Measurements from ENCODE around the gene FJX1. TPM values are rescaled to one million over a fixed set of nuclear protein-coding genes. Genes with fewer than 3 reads are reported as not detected.
A peak's percentile ranks its signal among the peaks of the same experiment; 100 is the strongest.

The FJX1 gene
- total and polyA plus RNA-seq, 5 donors from 2014 or later, result not detected

DNA sequence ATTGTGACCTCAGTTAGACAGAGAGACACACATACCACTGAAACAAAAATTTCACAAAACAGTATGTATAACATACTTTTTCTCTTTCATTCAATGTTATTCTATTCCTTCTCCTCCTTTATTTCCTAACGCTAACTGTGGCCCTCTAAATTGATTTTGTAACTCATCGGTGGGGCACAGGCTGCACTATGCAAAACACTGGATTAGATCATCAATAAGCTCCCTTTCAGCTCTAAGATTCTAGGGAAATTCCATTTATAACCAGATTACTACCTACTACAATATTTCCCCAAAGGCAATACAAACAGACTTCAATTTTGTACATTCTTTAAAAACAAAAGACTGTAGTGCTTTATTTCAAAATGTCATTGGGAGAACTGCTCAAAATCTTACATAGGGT lies 6.1 kb downstream of the FJX1 start:
- Mint-ChIP-seq H3K27ac (no peak overlapping the region), H3K4me1 (peaks cover 0 to 7% (median 0%) of the 10 kb centered on the region in 4 donors)

GRCh38 chr11:35624781-35625180 lies 6.5 kb downstream of the FJX1 start:
- no peak overlapping the region for H3K27ac Mint-ChIP-seq
- H3K4me1 ChIP-seq (ENCODE audit: control insufficient read depth, insufficient read depth, low read length, poor library complexity, severe bottlenecking), result peaks cover 4% of the 10 kb centered on the region
- H3K27me3 ChIP-seq (ENCODE audit: control insufficient read depth, insufficient read depth, low read length), result peaks cover 41% of the 10 kb centered on the region
- H3K4me3 Mint-ChIP-seq, result no peak overlapping the region
- ATAC-seq (ENCODE audit: low read depth in 2 of 2), result no peak
- H3K4me1 Mint-ChIP-seq, result peaks cover 0 to 6% (median 0%) of the 10 kb centered on the region in 4 donors
- H3K27ac ChIP-seq (ENCODE audit: insufficient read depth, low read length, poor library complexity, severe bottlenecking), result no peak overlapping the region
- H3K36me3 ChIP-seq (ENCODE audit: control insufficient read depth, insufficient read depth, low read length), result no peaks in the 10 kb centered on the region
- no peaks in the 10 kb centered on the region for H3K9me3 Mint-ChIP-seq
- H3K4me3 ChIP-seq (ENCODE audit: low read depth, low read length), result no peak overlapping the region
- DNase-seq, result no peak
- no peaks in the 10 kb centered on the region for H3K36me3 Mint-ChIP-seq
- H3K27me3 Mint-ChIP-seq, result peaks cover 54% of the 10 kb centered on the region
- no peaks in the 10 kb centered on the region for H3K9me3 ChIP-seq (ENCODE audit: control insufficient read depth in 2 of 2, low read length in 2 of 2)

More for the DNA sequence above, 6.1 kb downstream of the FJX1 start:
- peak overlapping the region in 1 of 4 donors; percentile 40 for H3K4me3 Mint-ChIP-seq
- Histone ChIP-seq H3K27me3 (ENCODE audit: control insufficient read depth, insufficient read depth, low read length) (peaks cover 37% of the 10 kb centered on the region), H3K27ac (ENCODE audit: insufficient read depth, low read length, poor library complexity, severe bottlenecking) (no peak overlapping the region), H3K4me3 (ENCODE audit: low read depth, low read length) (no peak overlapping the region), H3K36me3 (ENCODE audit: control insufficient read depth, insufficient read depth, low read length) (no peaks in the 10 kb centered on the region), H3K9me3 (ENCODE audit: control insufficient read depth in 2 of 2, low read length in 2 of 2) (no peaks in the 10 kb centered on the region), H3K4me1 (ENCODE audit: control insufficient read depth, insufficient read depth, low read length, poor library complexity, severe bottlenecking) (peaks cover 8% of the 10 kb centered on the region)
- H3K27me3 Mint-ChIP-seq, result peaks cover 49% of the 10 kb centered on the region
- H3K9me3 Mint-ChIP-seq, result no peaks in the 10 kb centered on the region
- ATAC-seq (ENCODE audit: low read depth in 2 of 2), result no peak
- no peak for DNase-seq
- H3K36me3 Mint-ChIP-seq, result no peaks in the 10 kb centered on the region

DNA sequence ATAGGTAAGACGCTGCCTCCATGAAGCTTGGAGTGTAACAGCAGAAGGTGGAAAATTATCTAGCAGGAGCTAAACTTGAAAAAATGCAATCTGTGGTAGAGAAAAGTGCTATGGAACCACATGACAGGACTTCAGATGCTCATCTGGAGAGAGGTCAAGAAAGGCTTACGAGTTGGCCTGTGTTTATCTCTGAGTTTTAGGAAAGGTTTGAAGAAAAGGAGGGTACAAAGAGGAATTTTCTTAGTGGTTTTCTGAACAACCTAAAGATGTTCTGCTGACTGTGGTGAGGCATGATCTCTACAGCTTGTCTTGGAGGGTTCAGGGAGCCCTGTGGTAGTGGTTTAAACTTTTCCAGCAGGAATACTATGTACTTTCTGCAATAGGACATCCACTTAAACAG lies 8.2 kb downstream of the FJX1 start:
- Mint-ChIP-seq H3K36me3 (no peaks in the 10 kb centered on the region), H3K4me3 (no peak overlapping the region)
- DNase-seq, result no peak

DNA sequence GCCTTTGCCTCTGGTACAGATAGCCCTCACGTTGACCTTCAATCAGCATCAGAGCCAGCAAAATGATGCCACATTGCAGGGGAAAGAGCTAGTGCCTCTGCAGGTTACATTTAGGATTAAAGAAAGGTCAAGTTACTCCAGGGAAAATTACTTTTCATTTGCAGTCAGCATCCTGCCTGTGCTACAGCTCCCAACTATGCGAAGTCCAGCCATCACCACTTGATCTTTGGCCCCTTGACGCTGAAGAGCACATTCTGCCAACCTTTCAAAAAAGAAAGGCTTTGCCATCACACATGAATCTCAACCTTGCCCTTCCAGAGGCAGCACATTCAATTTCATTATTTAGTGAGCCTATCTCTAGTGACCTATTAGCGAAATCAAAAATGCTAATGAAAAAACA lies 11.3 kb downstream of the FJX1 start:
- DNase-seq (no peak), ATAC-seq (ENCODE audit: low read depth in 2 of 2) (no peak)
- no peak overlapping the region for H3K27ac ChIP-seq (ENCODE audit: insufficient read depth, low read length, poor library complexity, severe bottlenecking)
- peaks cover 30% of the 10 kb centered on the region for H3K27me3 ChIP-seq (ENCODE audit: control insufficient read depth, insufficient read depth, low read length)
- no peak overlapping the region for H3K4me3 ChIP-seq (ENCODE audit: low read depth, low read length)
- Mint-ChIP-seq H3K9me3 (no peaks in the 10 kb centered on the region), H3K27me3 (peaks cover 42% of the 10 kb centered on the region), H3K36me3 (no peaks in the 10 kb centered on the region), H3K4me3 (no peak overlapping the region), H3K4me1 (no peaks in the 10 kb centered on the region), H3K27ac (no peak overlapping the region)
- H3K4me1 ChIP-seq (ENCODE audit: control insufficient read depth, insufficient read depth, low read length, poor library complexity, severe bottlenecking), result no peaks in the 10 kb centered on the region
- no peaks in the 10 kb centered on the region for H3K9me3 ChIP-seq (ENCODE audit: control insufficient read depth in 2 of 2, low read length in 2 of 2)
- H3K36me3 ChIP-seq (ENCODE audit: control insufficient read depth, insufficient read depth, low read length), result no peaks in the 10 kb centered on the region

More for the DNA sequence above, 8.2 kb downstream of the FJX1 start:
- Histone ChIP-seq H3K27ac (ENCODE audit: insufficient read depth, low read length, poor library complexity, severe bottlenecking) (no peak overlapping the region), H3K36me3 (ENCODE audit: control insufficient read depth, insufficient read depth, low read length) (no peaks in the 10 kb centered on the region), H3K4me3 (ENCODE audit: low read depth, low read length) (no peak overlapping the region), H3K27me3 (ENCODE audit: control insufficient read depth, insufficient read depth, low read length) (peaks cover 41% of the 10 kb centered on the region), H3K9me3 (ENCODE audit: control insufficient read depth in 2 of 2, low read length in 2 of 2) (no peaks in the 10 kb centered on the region), H3K4me1 (ENCODE audit: control insufficient read depth, insufficient read depth, low read length, poor library complexity, severe bottlenecking) (no peaks in the 10 kb centered on the region)
- Mint-ChIP-seq H3K9me3 (no peaks in the 10 kb centered on the region), H3K4me1 (no peaks in the 10 kb centered on the region), H3K27ac (no peak overlapping the region), H3K27me3 (peaks cover 45% of the 10 kb centered on the region)
- ATAC-seq (ENCODE audit: low read depth in 2 of 2), result no peak

- H3K27ac ChIP-seq (ENCODE audit: insufficient read depth, low read length, poor library complexity, severe bottlenecking), result no peak overlapping the region
- no peaks in the 10 kb centered on the region for H3K36me3 ChIP-seq (ENCODE audit: control insufficient read depth, insufficient read depth, low read length)
- no peaks in the 10 kb centered on the region for H3K9me3 Mint-ChIP-seq
- no peaks in the 10 kb centered on the region for H3K4me1 ChIP-seq (ENCODE audit: control insufficient read depth, insufficient read depth, low read length, poor library complexity, severe bottlenecking)
- DNase-seq (no peak), ATAC-seq (ENCODE audit: low read depth in 2 of 2) (no peak)
- no peaks in the 10 kb centered on the region for H3K4me1 Mint-ChIP-seq
- H3K4me3 ChIP-seq (ENCODE audit: low read depth, low read length), result no peak overlapping the region
- H3K4me3 Mint-ChIP-seq, result no peak overlapping the region
- no peak overlapping the region for H3K27ac Mint-ChIP-seq
- H3K9me3 ChIP-seq (ENCODE audit: control insufficient read depth in 2 of 2, low read length in 2 of 2), result no peaks in the 10 kb centered on the region
- H3K36me3 Mint-ChIP-seq, result no peaks in the 10 kb centered on the region
- peaks cover 30% of the 10 kb centered on the region for H3K27me3 ChIP-seq (ENCODE audit: control insufficient read depth, insufficient read depth, low read length)
- H3K27me3 Mint-ChIP-seq, result peaks cover 39% of the 10 kb centered on the region
Measured at GRCh38 chr11:35629914-35630313, 11.7 kb downstream of the FJX1 start.

GRCh38 chr11:35631891-35632290 lies 13.6 kb downstream of the FJX1 start:
- no peaks in the 10 kb centered on the region for H3K36me3 ChIP-seq (ENCODE audit: control insufficient read depth, insufficient read depth, low read length)
- H3K27ac ChIP-seq (ENCODE audit: insufficient read depth, low read length, poor library complexity, severe bottlenecking), result no peak overlapping the region
- DNase-seq (no peak), ATAC-seq (ENCODE audit: low read depth in 2 of 2) (no peak)
- Mint-ChIP-seq H3K4me3 (no peak overlapping the region), H3K9me3 (peaks cover 0 to 1% (median 0%) of the 10 kb centered on the region in 7 donors), H3K27me3 (peaks cover 38% of the 10 kb centered on the region), H3K4me1 (no peaks in the 10 kb centered on the region), H3K27ac (no peak overlapping the region), H3K36me3 (no peaks in the 10 kb centered on the region)
- H3K4me3 ChIP-seq (ENCODE audit: low read depth, low read length), result no peak overlapping the region
- H3K27me3 ChIP-seq (ENCODE audit: control insufficient read depth, insufficient read depth, low read length), result peaks cover 34% of the 10 kb centered on the region
- H3K9me3 ChIP-seq (ENCODE audit: control insufficient read depth in 2 of 2, low read length in 2 of 2), result no peaks in the 10 kb centered on the region
- H3K4me1 ChIP-seq (ENCODE audit: control insufficient read depth, insufficient read depth, low read length, poor library complexity, severe bottlenecking), result no peaks in the 10 kb centered on the region

- no peak for ATAC-seq (ENCODE audit: low read depth in 2 of 2)
- Histone ChIP-seq H3K27me3 (ENCODE audit: control insufficient read depth, insufficient read depth, low read length) (peaks cover 34% of the 10 kb centered on the region), H3K4me1 (ENCODE audit: control insufficient read depth, insufficient read depth, low read length, poor library complexity, severe bottlenecking) (no peaks in the 10 kb centered on the region), H3K36me3 (ENCODE audit: control insufficient read depth, insufficient read depth, low read length) (no peaks in the 10 kb centered on the region), H3K4me3 (ENCODE audit: low read depth, low read length) (no peak overlapping the region), H3K9me3 (ENCODE audit: control insufficient read depth in 2 of 2, low read length in 2 of 2) (no peaks in the 10 kb centered on the region), H3K27ac (ENCODE audit: insufficient read depth, low read length, poor library complexity, severe bottlenecking) (no peak overlapping the region)
- H3K4me1 Mint-ChIP-seq, result no peaks in the 10 kb centered on the region
- H3K4me3 Mint-ChIP-seq, result no peak overlapping the region
- H3K36me3 Mint-ChIP-seq, result no peaks in the 10 kb centered on the region
- H3K27me3 Mint-ChIP-seq, result peaks cover 41% of the 10 kb centered on the region
- no peak overlapping the region for H3K27ac Mint-ChIP-seq
- peaks cover 0 to 1% (median 0%) of the 10 kb centered on the region in 7 donors for H3K9me3 Mint-ChIP-seq
- no peak for DNase-seq
Measured at GRCh38 chr11:35632301-35632700, 14.0 kb downstream of the FJX1 start.

GRCh38 chr11:35633827-35634423 lies 15.7 kb downstream of the FJX1 start:
- H3K4me3 ChIP-seq (ENCODE audit: low read depth, low read length), result no peak overlapping the region
- peaks cover 0 to 4% (median 0%) of the 10 kb centered on the region in 7 donors for H3K9me3 Mint-ChIP-seq
- DNase-seq (no peak), ATAC-seq (ENCODE audit: low read depth in 2 of 2) (no peak)
- peaks cover 36% of the 10 kb centered on the region for H3K27me3 ChIP-seq (ENCODE audit: control insufficient read depth, insufficient read depth, low read length)
- H3K27ac Mint-ChIP-seq, result no peak overlapping the region
- H3K4me1 ChIP-seq (ENCODE audit: control insufficient read depth, insufficient read depth, low read length, poor library complexity, severe bottlenecking), result no peaks in the 10 kb centered on the region
- no peaks in the 10 kb centered on the region for H3K36me3 ChIP-seq (ENCODE audit: control insufficient read depth, insufficient read depth, low read length)
- peaks cover 42% of the 10 kb centered on the region for H3K27me3 Mint-ChIP-seq
- no peak overlapping the region for H3K27ac ChIP-seq (ENCODE audit: insufficient read depth, low read length, poor library complexity, severe bottlenecking)
- no peaks in the 10 kb centered on the region for H3K9me3 ChIP-seq (ENCODE audit: control insufficient read depth in 2 of 2, low read length in 2 of 2)
- H3K4me1 Mint-ChIP-seq, result no peaks in the 10 kb centered on the region
- no peaks in the 10 kb centered on the region for H3K36me3 Mint-ChIP-seq
- H3K4me3 Mint-ChIP-seq, result no peak overlapping the region
